Adrenal gland (tissue), 5 donors: ENCODE data around the gene NR5A1.

Experiments used
- POLR2A ChIP-seq, 2 donors: fragments of 450-650 bp; IDR thresholded peaks; one replicate each; pipeline ENCODE4 v1.6.1; 2017; ENCODE audit warnings: antibody characterized with exemption in 2 of 2, mild to moderate bottlenecking in 2 of 2, moderate library complexity in 1 of 2
- TF ChIP-seq, protein P1 (sequence below), 6 experiments: fragments of 450-650 bp in 4 of 6; fragments of 200-600 bp in 2 of 6; sonication (generic) in 1 of 6; IDR thresholded peaks; 1 replicate in 5 of 6; 2 replicates in 1 of 6; pipeline versions ENCODE4 v1.5.1 to v1.8.0; 2016 to 2021; ENCODE audit warnings: antibody characterized with exemption in 6 of 6, mild to moderate bottlenecking in 2 of 6, moderate library complexity in 1 of 6
- donor health status: DM: no; HTN: no; CAD: no.

DNA sequence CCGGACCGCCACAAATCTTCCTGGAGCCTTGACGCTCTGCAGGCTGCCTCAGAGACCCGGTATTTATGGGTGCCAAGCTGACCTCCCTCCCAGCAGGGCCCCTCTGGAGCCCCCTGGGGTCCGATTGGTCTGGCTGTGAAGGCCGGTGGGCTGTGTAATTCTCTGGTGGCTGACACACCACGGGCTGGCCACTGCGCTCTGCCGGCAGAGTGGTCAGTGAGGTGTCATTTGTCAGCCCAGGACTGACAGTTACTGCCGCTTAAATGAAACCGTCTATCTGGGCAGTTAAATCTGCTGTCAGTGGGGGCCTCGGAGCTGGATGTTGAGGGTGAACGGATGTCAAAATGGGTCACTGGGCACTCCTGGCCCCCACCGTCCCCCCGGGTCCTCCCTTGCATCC is 10.7 kb downstream of the NR5A1 start:
- TF ChIP-seq, protein P1, sequence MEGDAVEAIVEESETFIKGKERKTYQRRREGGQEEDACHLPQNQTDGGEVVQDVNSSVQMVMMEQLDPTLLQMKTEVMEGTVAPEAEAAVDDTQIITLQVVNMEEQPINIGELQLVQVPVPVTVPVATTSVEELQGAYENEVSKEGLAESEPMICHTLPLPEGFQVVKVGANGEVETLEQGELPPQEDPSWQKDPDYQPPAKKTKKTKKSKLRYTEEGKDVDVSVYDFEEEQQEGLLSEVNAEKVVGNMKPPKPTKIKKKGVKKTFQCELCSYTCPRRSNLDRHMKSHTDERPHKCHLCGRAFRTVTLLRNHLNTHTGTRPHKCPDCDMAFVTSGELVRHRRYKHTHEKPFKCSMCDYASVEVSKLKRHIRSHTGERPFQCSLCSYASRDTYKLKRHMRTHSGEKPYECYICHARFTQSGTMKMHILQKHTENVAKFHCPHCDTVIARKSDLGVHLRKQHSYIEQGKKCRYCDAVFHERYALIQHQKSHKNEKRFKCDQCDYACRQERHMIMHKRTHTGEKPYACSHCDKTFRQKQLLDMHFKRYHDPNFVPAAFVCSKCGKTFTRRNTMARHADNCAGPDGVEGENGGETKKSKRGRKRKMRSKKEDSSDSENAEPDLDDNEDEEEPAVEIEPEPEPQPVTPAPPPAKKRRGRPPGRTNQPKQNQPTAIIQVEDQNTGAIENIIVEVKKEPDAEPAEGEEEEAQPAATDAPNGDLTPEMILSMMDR (IDR thresholded peaks at IDR 0.05), result no peak
- no peak for TF ChIP-seq POLR2A (IDR thresholded peaks at IDR 0.05)
